ENCODE results near the gene COG1. TPM values are rescaled to one million over a fixed set of nuclear protein-coding genes. Genes with fewer than 3 reads are reported as not detected.

The COG1 gene
- polyA plus RNA-seq, 3 donors, result 15.6 to 20.1 (median 16.6) TPM

- no peak overlapping the region for H3K27ac ChIP-seq (ENCODE audit: low read depth, low read length)
These were observed 21.2 kb downstream of the COG1 start for GRCh38 chr17:73214008-73214407.

GRCh38 chr17:73214851-73215250 is 22.0 kb downstream of the COG1 start:
- no peak overlapping the region for H3K27ac ChIP-seq (ENCODE audit: low read depth, low read length)
- WGBS, 3 donors, result 62 to 83% (median 77%) methylated on average over 4 of the region's 4 CpGs

GRCh38 chr17:73215447-73215846 is 22.6 kb downstream of the COG1 start:
- WGBS, 3 donors, result 67 to 98% (median 96%) methylated on average over 2 of the region's 2 CpGs
- H3K27ac ChIP-seq (ENCODE audit: low read depth, low read length), result no peak overlapping the region

GRCh38 chr17:73223626-73224230 is 30.9 kb downstream of the COG1 start:
- H3K27ac ChIP-seq (ENCODE audit: low read depth, low read length), result no peak overlapping the region
- 97 to 100% (median 97%) methylated on average over 2 of the region's 2 CpGs for WGBS, 3 donors

- H3K27ac ChIP-seq (ENCODE audit: low read depth, low read length), result no peak overlapping the region
- WGBS, 3 donors, result 81 to 94% (median 93%) methylated on average over 2 of the region's 2 CpGs
These were observed 31.4 kb downstream of the COG1 start for GRCh38 chr17:73224237-73224636.

GRCh38 chr17:73224663-73225305 is 31.9 kb downstream of the COG1 start:
- 83 to 88% (median 87%) methylated on average over 5 of the region's 5 CpGs for WGBS, 3 donors
- no peak overlapping the region for H3K27ac ChIP-seq (ENCODE audit: low read depth, low read length)

- 64 to 73% (median 71%) methylated on average over 3 of the region's 3 CpGs for WGBS, 3 donors
- H3K27ac ChIP-seq (ENCODE audit: low read depth, low read length), result no peak overlapping the region
These were observed 33.8 kb downstream of the COG1 start for GRCh38 chr17:73226556-73227172.

GRCh38 chr17:73227379-73227778 is 34.5 kb downstream of the COG1 start:
- H3K27ac ChIP-seq (ENCODE audit: low read depth, low read length), result no peak overlapping the region

GRCh38 chr17:73227944-73228343 is 35.1 kb downstream of the COG1 start:
- no peak overlapping the region for H3K27ac ChIP-seq (ENCODE audit: low read depth, low read length)
- 46 to 66% (median 62%) methylated on average over 6 of the region's 6 CpGs for WGBS, 3 donors

More at GRCh38 chr17:73227379-73227778, 34.5 kb downstream of the COG1 start:
- WGBS, 3 donors, result 40 to 66% (median 50%) methylated on average over 3 of the region's 3 CpGs

- no peak overlapping the region for H3K27ac ChIP-seq (ENCODE audit: low read depth, low read length)
- 0 to 6% (median 0%) methylated on average over 2 of the region's 2 CpGs for WGBS, 3 donors
These were observed 35.9 kb downstream of the COG1 start for GRCh38 chr17:73228748-73229236.

- no peak overlapping the region for H3K27ac ChIP-seq (ENCODE audit: low read depth, low read length)
- 89 to 96% (median 91%) methylated on average over 6 of the region's 6 CpGs for WGBS, 3 donors
These were observed 37.2 kb downstream of the COG1 start for GRCh38 chr17:73230088-73230487.

- WGBS, 3 donors, result 0 to 1% (median 0%) methylated on average over 20 of the region's 20 CpGs
- H3K27ac ChIP-seq (ENCODE audit: low read depth, low read length), result no peak overlapping the region
These were observed 38.5 kb downstream of the COG1 start for GRCh38 chr17:73231395-73231794.

- WGBS, 3 donors, result 0 to 1% (median 0%) methylated on average over 52 to 63 of the region's 63 CpGs
- no peak overlapping the region for H3K27ac ChIP-seq (ENCODE audit: low read depth, low read length)
These were observed 39.2 kb downstream of the COG1 start for GRCh38 chr17:73231841-73232586.

GRCh38 chr17:73232587-73233373 is 39.9 kb downstream of the COG1 start:
- WGBS, 3 donors, result 0 to 1% (median 0%) methylated on average over 48 of the region's 48 CpGs
- H3K27ac ChIP-seq (ENCODE audit: low read depth, low read length), result no peak overlapping the region

- WGBS, 3 donors, result 81 to 94% (median 86%) methylated on average over 10 of the region's 10 CpGs
- no peak overlapping the region for H3K27ac ChIP-seq (ENCODE audit: low read depth, low read length)
These were observed 41.9 kb downstream of the COG1 start for GRCh38 chr17:73234736-73235135.

GRCh38 chr17:73237714-73238113 is 44.9 kb downstream of the COG1 start:
- WGBS, 3 donors, result 65 to 67% (median 66%) methylated on average over 6 of the region's 6 CpGs
- no peak overlapping the region for H3K27ac ChIP-seq (ENCODE audit: low read depth, low read length)

- WGBS, 3 donors, result 35 to 49% (median 49%) methylated on average over 2 of the region's 2 CpGs
- no peak overlapping the region for H3K27ac ChIP-seq (ENCODE audit: low read depth, low read length)
These were observed 47.7 kb downstream of the COG1 start for GRCh38 chr17:73240561-73240960.

- H3K27ac ChIP-seq (ENCODE audit: low read depth, low read length), result no peak overlapping the region
- 86 to 93% (median 90%) methylated on average over 2 of the region's 2 CpGs for WGBS, 3 donors
These were observed 54.9 kb downstream of the COG1 start for GRCh38 chr17:73247726-73248125.
